ENCODE measurements around the gene LRRC4C. TPM values are rescaled to one million over a fixed set of nuclear protein-coding genes. Genes with fewer than 3 reads are reported as not detected.

Gene LRRC4C
- total RNA-seq, 1 experiment from 2014 or later, result 0.13 TPM

GRCh38 chr11:41237382-41237781 is 222.1 kb downstream of the LRRC4C start:
- no peaks in the 10 kb centered on the region for H3K9me3 Mint-ChIP-seq
- H4K20me1 ChIP-seq (ENCODE audit: control insufficient read depth, insufficient read depth, insufficient read length), result no peaks in the 10 kb centered on the region
- no peak overlapping the region for H4K91ac ChIP-seq (ENCODE audit: insufficient read length, low read depth, low read length)
- peak overlapping the region in 1 of 3 experiments; percentile 13; a peak in 2 of 7 replicates for H3K27ac Mint-ChIP-seq
- no peak overlapping the region for H4K5ac ChIP-seq (ENCODE audit: insufficient read length, low read depth, low read length)
- H2BK12ac ChIP-seq (ENCODE audit: insufficient read length, low read depth, low read length), result no peak overlapping the region
- no peaks in the 10 kb centered on the region for H3K79me2 ChIP-seq (ENCODE audit: insufficient read depth, low read length)
- H3K4me1 ChIP-seq (ENCODE audit: insufficient read depth, low read length), result no peaks in the 10 kb centered on the region
- H3K14ac ChIP-seq (ENCODE audit: insufficient read depth, low read length), result no peak overlapping the region
- TF ChIP-seq CTCF (conservative IDR thresholded peaks at IDR 0.05), result no peak
- H3K9ac ChIP-seq (ENCODE audit: extremely low read depth, insufficient read length, low read length), result no peak overlapping the region
- no peak overlapping the region for H3T11ph ChIP-seq (ENCODE audit: low read length)
- no peak overlapping the region for H2BK5ac ChIP-seq (ENCODE audit: insufficient read length, low read length)
- no peaks in the 10 kb centered on the region for H3K79me1 ChIP-seq (ENCODE audit: insufficient read depth, low read depth, low read length, poor library complexity, severe bottlenecking)
- peaks cover 5 to 11% of the 10 kb centered on the region in 2 experiments for H3K4me1 Mint-ChIP-seq
- no peak overlapping the region for H3K4me2 ChIP-seq (ENCODE audit: insufficient read depth, insufficient read length, low read length)
- H3K56ac ChIP-seq (ENCODE audit: insufficient read length, low read depth, low read length), result no peak overlapping the region
- no peak overlapping the region for H4K8ac ChIP-seq (replicated peaks; ENCODE audit: insufficient read length, low read depth, low read length)
- no peak overlapping the region for H2AFZ ChIP-seq (ENCODE audit: low read length)
- H3K36me3 Mint-ChIP-seq (ENCODE audit: insufficient read depth in 1 of 3, low read depth in 3 of 3), result no peaks in the 10 kb centered on the region
- H3K4me3 Mint-ChIP-seq, result no peak overlapping the region
- H3K4ac ChIP-seq (ENCODE audit: low read depth, low read length), result no peak overlapping the region
- H2BK15ac ChIP-seq (ENCODE audit: low read depth, low read length), result no peak overlapping the region
- no peak overlapping the region for H2BK120ac ChIP-seq (ENCODE audit: low read depth, low read length, poor library complexity, severe bottlenecking)
- no peak overlapping the region for H2AK5ac ChIP-seq (ENCODE audit: insufficient read length, low read length)
- WGBS (ENCODE audit: extremely low coverage, insufficient read length, low lambda C conversion rate), result no CpG with 5 or more reads among the region's 6 CpGs
- H3K27me3 Mint-ChIP-seq (ENCODE audit: low read depth), result no peaks in the 10 kb centered on the region
- H3K27me3 ChIP-seq (ENCODE audit: insufficient read depth, low read length), result no peaks in the 10 kb centered on the region
- no peaks in the 10 kb centered on the region for H3K23me2 ChIP-seq (ENCODE audit: insufficient read length, low read depth, low read length, poor library complexity, severe bottlenecking)
- no peak overlapping the region for H3K23ac ChIP-seq (ENCODE audit: insufficient read length, low read depth, low read length)
- H3K27ac ChIP-seq (ENCODE audit: insufficient read length, low read depth, low read length), result no peak overlapping the region
- no peak for DNase-seq
- no peak overlapping the region for H2BK20ac ChIP-seq (ENCODE audit: low read depth, low read length, poor library complexity, severe bottlenecking)
- no peak overlapping the region for H3K18ac ChIP-seq (ENCODE audit: insufficient read length, low read depth, low read length)
- H3K9me3 ChIP-seq (ENCODE audit: control insufficient read depth, low read depth, low read length), result no peaks in the 10 kb centered on the region

All from H9 (cell line).